ENCODE measurements around the gene VPS29. TPM values are rescaled to one million over a fixed set of nuclear protein-coding genes. Genes with fewer than 3 reads are reported as not detected.

VPS29 gene
- total RNA-seq, 1 experiment from 2014 or later, result 95.7 TPM

GRCh38 chr12:110505332-110505731 is 3.4 kb upstream of the VPS29 start (continued):
- TF ChIP-seq FOSL1 (IDR thresholded peaks at IDR 0.05; ENCODE audit: low read depth) (no peak), TCF7L2 (IDR thresholded peaks at IDR 0.05; ENCODE audit: borderline replicate concordance, extremely low read depth, insufficient read depth, insufficient read length) (no peak), CEBPB (IDR thresholded peaks at IDR 0.05; ENCODE audit: low read depth) (no peak), EZH2 (IDR thresholded peaks at IDR 0.05) (no peak), POLR2A (IDR thresholded peaks at IDR 0.05; ENCODE audit: borderline replicate concordance, extremely low read depth, insufficient read depth, insufficient read length) (no peak)

GRCh38 chr12:110503432-110503831 is 1.5 kb upstream of the VPS29 start:
- ATAC-seq, result no peak
- no peaks in the 10 kb centered on the region for H3K36me3 ChIP-seq (ENCODE audit: control insufficient read depth in 1 of 2, insufficient read depth in 2 of 2, low read length in 2 of 2)
- H3K4me1 ChIP-seq (ENCODE audit: control insufficient read depth in 1 of 2, insufficient read depth in 2 of 2, low read length in 2 of 2), result peaks cover 11 to 23% of the 10 kb centered on the region in 2 experiments
- H2AFZ ChIP-seq (ENCODE audit: low read depth, low read length, poor library complexity, severe bottlenecking), result no peak overlapping the region
- intact Hi-C loops (cut with micrococcal nuclease), result no loop called here
- H3K9ac ChIP-seq (ENCODE audit: low read length), result no peak overlapping the region
- no peak for TF ChIP-seq POLR2AphosphoS5 (IDR thresholded peaks at IDR 0.05; ENCODE audit: low read depth, low read length)
- no peak for TF ChIP-seq CBX3 (IDR thresholded peaks at IDR 0.05; ENCODE audit: low read depth)
- no peak for TF ChIP-seq EGR1 (IDR thresholded peaks at IDR 0.05; ENCODE audit: low read depth)
- TF ChIP-seq, protein P1, sequence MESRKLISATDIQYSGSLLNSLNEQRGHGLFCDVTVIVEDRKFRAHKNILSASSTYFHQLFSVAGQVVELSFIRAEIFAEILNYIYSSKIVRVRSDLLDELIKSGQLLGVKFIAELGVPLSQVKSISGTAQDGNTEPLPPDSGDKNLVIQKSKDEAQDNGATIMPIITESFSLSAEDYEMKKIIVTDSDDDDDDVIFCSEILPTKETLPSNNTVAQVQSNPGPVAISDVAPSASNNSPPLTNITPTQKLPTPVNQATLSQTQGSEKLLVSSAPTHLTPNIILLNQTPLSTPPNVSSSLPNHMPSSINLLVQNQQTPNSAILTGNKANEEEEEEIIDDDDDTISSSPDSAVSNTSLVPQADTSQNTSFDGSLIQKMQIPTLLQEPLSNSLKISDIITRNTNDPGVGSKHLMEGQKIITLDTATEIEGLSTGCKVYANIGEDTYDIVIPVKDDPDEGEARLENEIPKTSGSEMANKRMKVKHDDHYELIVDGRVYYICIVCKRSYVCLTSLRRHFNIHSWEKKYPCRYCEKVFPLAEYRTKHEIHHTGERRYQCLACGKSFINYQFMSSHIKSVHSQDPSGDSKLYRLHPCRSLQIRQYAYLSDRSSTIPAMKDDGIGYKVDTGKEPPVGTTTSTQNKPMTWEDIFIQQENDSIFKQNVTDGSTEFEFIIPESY (IDR thresholded peaks at IDR 0.05; ENCODE audit: extremely low read depth, insufficient replicate concordance, low read length), result no peak
- no peak for TF ChIP-seq ATF3 (IDR thresholded peaks at IDR 0.05)
- no peak for TF ChIP-seq EZH2 (IDR thresholded peaks at IDR 0.05)
- no peak for TF ChIP-seq SIN3A (IDR thresholded peaks at IDR 0.05; ENCODE audit: low read depth)
- no peak for TF ChIP-seq FOSL1 (IDR thresholded peaks at IDR 0.05; ENCODE audit: low read depth)
- TF ChIP-seq RAD21 (IDR thresholded peaks at IDR 0.05; ENCODE audit: low read depth), result no peak
- no peak for TF ChIP-seq ELF1 (IDR thresholded peaks at IDR 0.05; ENCODE audit: borderline replicate concordance, low read depth)
- TF ChIP-seq CEBPB (IDR thresholded peaks at IDR 0.05; ENCODE audit: low read depth), result no peak
- no peak for TF ChIP-seq EZH2phosphoT487 (IDR thresholded peaks at IDR 0.05; ENCODE audit: borderline replicate concordance)
- TF ChIP-seq, protein P2, sequence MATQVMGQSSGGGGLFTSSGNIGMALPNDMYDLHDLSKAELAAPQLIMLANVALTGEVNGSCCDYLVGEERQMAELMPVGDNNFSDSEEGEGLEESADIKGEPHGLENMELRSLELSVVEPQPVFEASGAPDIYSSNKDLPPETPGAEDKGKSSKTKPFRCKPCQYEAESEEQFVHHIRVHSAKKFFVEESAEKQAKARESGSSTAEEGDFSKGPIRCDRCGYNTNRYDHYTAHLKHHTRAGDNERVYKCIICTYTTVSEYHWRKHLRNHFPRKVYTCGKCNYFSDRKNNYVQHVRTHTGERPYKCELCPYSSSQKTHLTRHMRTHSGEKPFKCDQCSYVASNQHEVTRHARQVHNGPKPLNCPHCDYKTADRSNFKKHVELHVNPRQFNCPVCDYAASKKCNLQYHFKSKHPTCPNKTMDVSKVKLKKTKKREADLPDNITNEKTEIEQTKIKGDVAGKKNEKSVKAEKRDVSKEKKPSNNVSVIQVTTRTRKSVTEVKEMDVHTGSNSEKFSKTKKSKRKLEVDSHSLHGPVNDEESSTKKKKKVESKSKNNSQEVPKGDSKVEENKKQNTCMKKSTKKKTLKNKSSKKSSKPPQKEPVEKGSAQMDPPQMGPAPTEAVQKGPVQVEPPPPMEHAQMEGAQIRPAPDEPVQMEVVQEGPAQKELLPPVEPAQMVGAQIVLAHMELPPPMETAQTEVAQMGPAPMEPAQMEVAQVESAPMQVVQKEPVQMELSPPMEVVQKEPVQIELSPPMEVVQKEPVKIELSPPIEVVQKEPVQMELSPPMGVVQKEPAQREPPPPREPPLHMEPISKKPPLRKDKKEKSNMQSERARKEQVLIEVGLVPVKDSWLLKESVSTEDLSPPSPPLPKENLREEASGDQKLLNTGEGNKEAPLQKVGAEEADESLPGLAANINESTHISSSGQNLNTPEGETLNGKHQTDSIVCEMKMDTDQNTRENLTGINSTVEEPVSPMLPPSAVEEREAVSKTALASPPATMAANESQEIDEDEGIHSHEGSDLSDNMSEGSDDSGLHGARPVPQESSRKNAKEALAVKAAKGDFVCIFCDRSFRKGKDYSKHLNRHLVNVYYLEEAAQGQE (IDR thresholded peaks at IDR 0.05; ENCODE audit: low read depth), result no peak
- TF ChIP-seq ZNF274 (IDR thresholded peaks at IDR 0.05; ENCODE audit: low read depth, low read length), result no peak
- TF ChIP-seq TCF7L2 (IDR thresholded peaks at IDR 0.05; ENCODE audit: borderline replicate concordance, extremely low read depth, insufficient read depth, insufficient read length), result no peak
- DNase-seq (ENCODE audit: low read depth, low spot score), result no peak
- H3K4me2 ChIP-seq (ENCODE audit: low read length), result no peak overlapping the region
- no peaks in the 10 kb centered on the region for H4K20me1 ChIP-seq (ENCODE audit: insufficient read depth)
- H3K27me3 ChIP-seq (ENCODE audit: insufficient read depth, low read length), result no peaks in the 10 kb centered on the region
- ChIA-PET POLR2A (no interaction called here), RAD21 (ENCODE audit: low non-redundant PET in 1 of 2, low total read pairs in 2 of 2, uncharacterized antibody in 2 of 2, unreplicated experiment in 2 of 2) (no interaction called here), CTCF (interaction anchor here (1.0 to 1.8 kb wide), 3 partner anchors 9 to 97 kb away, joined by 3 to 5 read pairs (median 5); partner anchors contain the start of genes FAM216A and GPN3)
- H3K4me3 ChIP-seq (replicated peaks in 1 of 2; ENCODE audit: low read depth in 1 of 2, low read length in 2 of 2), result no peak overlapping the region
- BruUV-seq (replicated peaks), result no TSS peak
- H3K9me3 ChIP-seq (ENCODE audit: control insufficient read depth in 1 of 2, insufficient read depth in 1 of 2, low read depth in 1 of 2, low read length in 2 of 2), result no peaks in the 10 kb centered on the region
- H3K79me2 ChIP-seq (ENCODE audit: insufficient read depth, low read length), result peaks cover 33% of the 10 kb centered on the region
- H3K27ac ChIP-seq (ENCODE audit: low read depth, low read length), result no peak overlapping the region
- no peaks in the 10 kb centered on the region for H3K9me2 ChIP-seq (ENCODE audit: insufficient read depth)

Data from HCT116 (cell line).